HG03064 (cell line): ENCODE data around the gene RGSL1.

ENCODE experiments used
- ATAC-seq: cut with Tn5 transposase; IDR thresholded peaks from one replicate; pipeline ENCODE4 v1.9.1; 2021; ENCODE audit warnings: low read depth; ENCODE audit not compliant: unreplicated experiment

The RGSL1 gene

DNA sequence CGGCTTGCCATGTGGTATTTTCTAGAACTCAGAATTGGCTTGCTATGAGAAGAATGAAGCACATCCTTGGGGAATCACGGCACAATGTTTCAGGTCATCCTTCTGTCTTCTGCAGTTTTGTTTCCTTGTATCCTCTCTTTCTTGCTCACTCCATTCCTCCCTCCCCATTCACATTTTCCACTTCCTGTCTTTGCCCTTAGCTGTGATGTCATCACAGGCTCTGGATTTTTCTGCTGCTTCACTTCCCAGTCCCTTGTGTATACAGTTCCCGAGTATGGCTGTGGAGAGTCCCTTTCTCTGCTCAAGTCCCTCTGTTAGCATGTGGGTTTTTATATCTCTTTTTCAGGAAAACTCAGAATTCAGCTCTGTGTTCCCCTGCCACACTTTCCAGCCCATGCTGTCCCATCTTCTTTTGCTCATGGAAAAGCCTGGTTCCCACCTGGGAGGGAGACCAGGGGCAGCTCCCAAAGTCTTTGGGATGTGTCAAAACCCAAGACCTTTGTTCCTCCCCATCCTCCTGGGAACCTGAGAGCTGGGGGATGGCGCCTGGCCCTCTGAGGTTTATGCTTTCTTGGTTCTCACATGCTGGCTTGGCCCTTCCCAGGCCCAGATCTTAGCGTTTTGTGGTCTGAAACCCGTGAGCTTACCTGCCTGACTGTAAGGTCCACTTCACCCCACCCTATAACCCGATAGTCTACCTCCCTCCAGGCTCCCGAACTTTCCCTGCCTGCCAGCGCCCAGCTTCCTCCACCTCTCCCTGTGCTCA lies 159.1 kb downstream of the RGSL1 start:
- ATAC-seq, result no peak
